NCI-H2227 (cell line): ENCODE measurements around the gene LIPK.
A peak's percentile ranks its signal among the peaks of the same experiment; 100 is the strongest.
"Not testable (repeated sequence)": the region's sequence is repeated elsewhere in the genome, so short reads cannot be mapped to it uniquely, and the experiment has no call there.

Source experiments
- DNase-seq: peaks from one replicate; lab custom pipeline; 2025; ENCODE audit not compliant: unreplicated experiment; lab: John Stamatoyannopoulos, UW

The LIPK gene, protein sequence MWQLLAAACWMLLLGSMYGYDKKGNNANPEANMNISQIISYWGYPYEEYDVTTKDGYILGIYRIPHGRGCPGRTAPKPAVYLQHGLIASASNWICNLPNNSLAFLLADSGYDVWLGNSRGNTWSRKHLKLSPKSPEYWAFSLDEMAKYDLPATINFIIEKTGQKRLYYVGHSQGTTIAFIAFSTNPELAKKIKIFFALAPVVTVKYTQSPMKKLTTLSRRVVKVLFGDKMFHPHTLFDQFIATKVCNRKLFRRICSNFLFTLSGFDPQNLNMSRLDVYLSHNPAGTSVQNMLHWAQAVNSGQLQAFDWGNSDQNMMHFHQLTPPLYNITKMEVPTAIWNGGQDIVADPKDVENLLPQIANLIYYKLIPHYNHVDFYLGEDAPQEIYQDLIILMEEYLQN

DNA sequence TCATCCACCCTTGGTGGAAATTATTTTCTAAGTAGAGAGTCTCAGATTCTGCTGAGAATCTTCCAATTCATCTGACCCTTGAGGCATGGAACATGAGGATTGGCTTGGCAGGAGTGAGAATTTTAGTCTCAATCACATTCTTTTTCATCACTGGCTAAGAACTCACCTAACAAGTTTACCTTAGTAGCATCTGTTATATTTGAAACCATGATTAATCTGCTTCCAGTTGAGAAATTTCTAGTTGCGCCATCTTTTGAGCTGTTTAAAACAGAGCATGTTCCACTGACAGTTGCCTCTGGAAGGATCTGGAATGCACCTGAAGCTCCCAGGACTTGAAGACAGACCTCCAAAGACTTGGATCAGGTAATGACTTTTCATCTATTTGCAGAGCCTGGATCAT is at the start of gene LIPK:
Gene LIPK, plus strand, starts transcription at position 292 of the 400 bp plus-strand sequence. CDS start 18,295 bp downstream, outside the sequence.
- DNase-seq: no peak

- DNase-seq: no peak
Observed at GRCh38 chr10:88657901-88658300, 48.1 kb upstream of the LIPK start.

DNA sequence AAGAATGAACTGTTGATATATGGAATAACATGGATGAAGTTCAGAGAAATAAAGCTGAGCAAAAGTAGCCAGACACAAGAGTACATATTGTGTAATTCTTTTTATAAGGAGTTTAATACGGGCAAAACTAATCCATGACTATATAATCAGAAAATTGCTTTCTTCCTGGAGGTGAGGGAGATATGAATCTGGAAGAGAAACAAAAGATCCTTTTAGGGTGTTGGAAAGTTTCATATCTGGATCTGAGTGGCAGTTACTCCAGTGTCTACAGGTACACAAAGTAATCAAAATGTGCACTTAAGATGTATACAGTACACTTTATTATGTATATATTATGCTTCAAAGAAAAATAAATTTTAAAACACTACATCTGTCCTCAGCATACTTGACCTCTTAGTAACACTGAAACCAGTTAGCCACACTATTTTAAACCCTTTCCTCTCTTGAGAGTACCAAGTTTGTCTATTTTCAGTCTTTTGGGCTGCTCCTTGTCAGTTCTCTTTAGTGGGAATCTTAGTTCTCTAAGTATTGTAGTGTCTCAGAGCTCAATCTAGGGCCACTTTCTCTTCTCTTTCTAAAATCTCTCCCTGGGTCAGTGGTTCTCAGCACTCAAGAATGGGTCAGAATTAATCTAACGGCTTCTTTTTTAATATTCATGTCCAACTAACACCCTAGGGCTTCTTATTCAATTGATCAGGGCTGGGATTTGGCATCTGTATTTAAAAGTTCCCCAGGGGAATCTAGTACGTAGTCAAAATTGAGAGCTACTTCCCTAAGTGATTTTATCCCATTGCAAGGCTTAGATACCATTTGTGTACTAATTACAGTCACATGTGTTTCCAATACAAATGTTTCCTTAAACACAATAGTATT is 46.1 kb upstream of the LIPK start:
- no peak for DNase-seq

DNA sequence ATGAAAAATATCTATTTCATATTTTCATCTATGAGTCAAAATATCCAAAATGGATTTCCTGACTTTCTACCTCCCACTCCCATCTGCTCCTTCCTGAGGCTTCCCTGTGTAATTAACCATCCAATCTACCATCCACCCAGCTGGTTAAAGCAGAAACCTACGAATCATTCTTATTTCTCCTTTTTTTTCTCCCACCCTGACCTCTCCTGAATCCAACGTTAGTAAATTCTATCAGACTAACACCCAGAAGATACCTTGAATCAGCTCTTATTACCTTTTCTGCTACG is 45.5 kb upstream of the LIPK start:
- no peak for DNase-seq

DNA sequence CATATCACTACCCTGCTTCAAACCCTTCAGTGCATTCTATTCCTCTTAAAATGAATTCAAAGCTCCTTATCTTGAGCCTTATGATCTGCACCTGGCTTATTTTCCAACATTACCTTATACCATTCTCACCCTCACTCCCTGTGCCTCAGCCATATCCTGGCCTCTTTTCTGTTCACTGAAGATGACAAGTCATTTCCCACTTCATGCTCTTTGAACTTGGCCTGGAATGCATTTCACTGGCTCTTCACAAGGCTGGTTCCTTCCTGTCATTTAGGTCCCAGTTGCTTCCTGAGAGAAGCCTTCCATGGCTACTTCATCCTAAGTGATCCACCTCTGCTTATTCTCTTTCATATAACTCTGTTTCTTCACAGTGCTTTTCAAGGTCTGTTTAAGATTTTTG is 45.0 kb upstream of the LIPK start:
- DNase-seq: no peak

- DNase-seq: no peak
Observed at GRCh38 chr10:88661577-88661976, 44.5 kb upstream of the LIPK start.

GRCh38 chr10:88663153-88663552 is 42.9 kb upstream of the LIPK start:
- not testable (repeated sequence) for DNase-seq

DNA sequence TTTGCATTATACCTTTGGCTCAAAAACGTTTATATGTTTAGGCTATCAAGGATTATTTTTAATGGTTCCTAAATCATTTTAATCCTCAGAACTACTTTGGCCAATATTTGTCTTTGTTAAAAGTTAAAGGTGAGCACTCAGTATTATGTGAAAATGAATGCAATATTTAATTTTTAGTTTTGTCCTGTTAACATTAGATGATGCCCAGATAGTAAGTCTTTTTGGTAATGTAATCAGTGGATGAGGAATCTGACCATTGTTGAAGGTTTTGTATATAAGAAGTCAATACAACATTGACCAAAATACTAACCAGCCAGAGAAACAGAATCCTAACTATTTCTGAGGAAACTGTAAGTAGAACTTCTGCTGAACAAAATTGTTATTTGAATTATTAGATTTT is 41.9 kb upstream of the LIPK start, which contains the start of gene LIPF:
Gene LIPF, plus strand, starts transcription at position 301 of the 400 bp plus-strand sequence. CDS start 2,856 bp downstream, outside the sequence.
- DNase-seq: no peak

- DNase-seq: no peak
Observed at GRCh38 chr10:88668465-88668864, 37.6 kb upstream of the LIPK start.

GRCh38 chr10:88670497-88670896 is 35.6 kb upstream of the LIPK start:
- no peak for DNase-seq

- no peak for DNase-seq
Observed at GRCh38 chr10:88672041-88672440, 34.0 kb upstream of the LIPK start.

DNA sequence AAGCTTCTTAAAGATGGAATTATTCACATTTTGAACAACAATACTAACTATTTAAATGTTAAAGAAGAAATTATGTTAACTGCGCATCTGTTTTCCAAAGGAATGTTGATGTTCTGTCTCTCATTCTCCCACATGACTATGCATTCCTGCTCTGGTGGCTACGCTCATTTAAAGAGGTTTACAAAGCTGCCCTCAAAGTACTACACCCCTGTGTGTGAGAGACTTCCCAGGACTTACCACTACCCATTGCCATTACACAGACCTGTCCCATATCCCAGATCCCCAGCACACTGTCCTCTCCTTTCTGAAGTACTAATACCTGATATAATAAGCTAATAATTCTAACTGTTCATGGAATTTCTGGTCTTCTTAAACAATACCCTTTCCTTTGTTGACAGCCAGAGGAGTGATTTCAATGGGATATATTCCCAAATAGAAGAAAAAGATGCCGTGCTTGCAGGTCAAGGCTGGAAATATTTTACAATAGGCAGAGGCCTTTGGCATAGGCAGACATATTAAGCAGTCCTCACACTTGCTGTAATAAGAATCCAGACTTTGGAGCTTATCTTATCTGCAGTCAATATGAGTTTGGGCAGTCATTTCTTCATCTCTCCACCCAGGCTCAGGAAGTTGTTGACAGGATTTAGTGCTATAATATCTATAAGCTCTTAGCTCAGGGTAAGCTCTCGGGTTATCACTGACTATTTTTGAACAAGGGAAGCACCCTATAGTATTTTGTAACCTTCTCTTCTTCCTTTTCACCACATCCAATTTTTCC is 29.6 kb upstream of the LIPK start:
- no peak for DNase-seq

DNA sequence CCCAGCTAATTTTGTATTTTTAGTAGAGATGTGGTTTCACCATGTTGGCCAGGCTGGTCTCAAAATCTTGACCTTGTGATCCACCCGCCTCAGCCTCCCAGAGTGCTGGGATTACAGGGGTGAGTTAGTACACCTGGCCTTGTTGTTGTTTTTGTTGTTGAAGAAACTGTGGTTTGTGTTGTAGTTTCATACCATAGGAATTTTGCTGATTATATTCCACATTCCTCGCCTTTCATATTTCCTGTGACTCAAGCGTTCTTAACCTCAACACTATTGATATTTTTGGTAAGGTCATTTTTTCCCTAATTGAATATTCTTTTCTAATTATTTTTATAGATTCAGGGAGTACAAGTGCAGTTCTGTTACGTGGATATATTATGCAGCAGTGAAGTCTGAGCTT is 25.1 kb upstream of the LIPK start:
- DNase-seq: no peak

GRCh38 chr10:88682491-88682890 is 23.6 kb upstream of the LIPK start:
- no peak for DNase-seq

GRCh38 chr10:88687853-88688467 is 18.1 kb upstream of the LIPK start:
- DNase-seq: no peak

GRCh38 chr10:88689366-88689765 is 16.7 kb upstream of the LIPK start:
- DNase-seq: no peak

DNA sequence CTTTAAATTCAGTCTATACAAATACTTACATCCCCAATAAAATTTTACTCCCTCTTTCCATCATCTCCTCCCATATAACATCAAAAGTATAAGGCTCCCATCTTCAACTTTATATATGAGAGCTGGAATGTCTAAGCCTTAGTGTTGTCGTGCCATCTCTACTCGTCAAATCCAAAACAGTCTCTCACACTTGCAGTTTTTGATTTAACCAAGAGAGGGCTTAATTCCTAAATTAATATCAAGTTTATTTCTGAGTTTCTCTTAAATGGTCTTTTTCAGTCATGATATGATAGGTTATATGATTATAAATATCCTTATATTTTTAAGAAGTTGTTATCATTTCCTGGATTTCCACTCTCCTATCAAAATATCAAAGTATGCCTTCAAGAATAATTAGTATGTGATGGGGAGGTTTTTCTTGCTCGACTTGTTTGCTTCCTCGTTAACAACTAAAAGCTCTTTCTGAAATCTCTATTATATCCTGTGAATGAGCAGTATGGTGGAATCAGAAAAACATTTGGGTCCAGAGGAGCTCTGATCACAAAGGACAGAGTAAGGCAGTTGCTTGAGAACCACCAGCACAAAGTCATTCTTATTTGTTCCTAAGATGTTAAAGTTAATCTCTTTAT is 12.5 kb upstream of the LIPK start:
- DNase-seq: no peak

DNA sequence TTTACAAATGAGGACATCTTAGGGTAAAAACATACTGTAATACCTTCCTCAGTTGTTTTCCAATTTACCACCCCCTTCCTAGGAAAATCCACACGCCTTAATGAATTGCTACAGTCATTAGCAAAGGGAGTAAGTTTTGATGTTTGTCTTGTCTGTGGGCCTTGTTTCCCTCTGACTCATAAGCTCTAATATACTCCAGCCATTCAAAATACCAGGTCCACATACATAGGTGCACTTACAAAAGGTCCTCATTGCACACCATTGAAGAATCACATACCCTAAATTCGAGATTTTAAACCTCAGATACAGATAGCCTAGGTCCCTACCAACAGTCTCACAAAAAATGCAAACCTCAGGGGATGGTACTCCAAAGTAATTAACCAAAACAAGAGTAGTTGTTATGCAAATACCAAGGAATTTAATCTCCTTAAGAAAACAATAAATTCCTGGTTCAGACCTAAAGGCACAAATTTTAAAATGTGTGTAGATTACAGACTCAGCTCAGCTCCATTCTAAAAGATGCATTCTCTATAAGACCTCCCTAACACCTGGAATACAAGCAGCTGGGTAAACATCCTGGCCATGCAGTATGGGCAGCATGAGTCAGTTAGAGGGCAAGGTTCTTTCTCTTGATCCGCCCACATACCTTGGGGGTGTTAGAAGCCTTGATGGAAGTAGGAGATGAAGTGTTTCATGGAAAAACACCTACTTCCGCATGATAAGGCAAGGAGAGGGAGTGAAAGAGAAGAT is 3.0 kb upstream of the LIPK start:
- peak; percentile 6 for DNase-seq

- no peak for DNase-seq
Observed at GRCh38 chr10:88707429-88708155, 1.5 kb downstream of the LIPK start.
